GM19099 (cell line): Measurements from ENCODE around the gene SLC31A1.
A peak's percentile ranks its signal among the peaks of the same experiment; 100 is the strongest.

ENCODE experiments used
- POLR2A ChIP-seq: IDR thresholded peaks from 3 replicates; pipeline ENCODE4 v1.6.1; 2011; ENCODE audit warnings: low read depth; ENCODE audit not compliant: insufficient read length; ENCODE audit errors: extremely low read depth

The SLC31A1 gene

DNA sequence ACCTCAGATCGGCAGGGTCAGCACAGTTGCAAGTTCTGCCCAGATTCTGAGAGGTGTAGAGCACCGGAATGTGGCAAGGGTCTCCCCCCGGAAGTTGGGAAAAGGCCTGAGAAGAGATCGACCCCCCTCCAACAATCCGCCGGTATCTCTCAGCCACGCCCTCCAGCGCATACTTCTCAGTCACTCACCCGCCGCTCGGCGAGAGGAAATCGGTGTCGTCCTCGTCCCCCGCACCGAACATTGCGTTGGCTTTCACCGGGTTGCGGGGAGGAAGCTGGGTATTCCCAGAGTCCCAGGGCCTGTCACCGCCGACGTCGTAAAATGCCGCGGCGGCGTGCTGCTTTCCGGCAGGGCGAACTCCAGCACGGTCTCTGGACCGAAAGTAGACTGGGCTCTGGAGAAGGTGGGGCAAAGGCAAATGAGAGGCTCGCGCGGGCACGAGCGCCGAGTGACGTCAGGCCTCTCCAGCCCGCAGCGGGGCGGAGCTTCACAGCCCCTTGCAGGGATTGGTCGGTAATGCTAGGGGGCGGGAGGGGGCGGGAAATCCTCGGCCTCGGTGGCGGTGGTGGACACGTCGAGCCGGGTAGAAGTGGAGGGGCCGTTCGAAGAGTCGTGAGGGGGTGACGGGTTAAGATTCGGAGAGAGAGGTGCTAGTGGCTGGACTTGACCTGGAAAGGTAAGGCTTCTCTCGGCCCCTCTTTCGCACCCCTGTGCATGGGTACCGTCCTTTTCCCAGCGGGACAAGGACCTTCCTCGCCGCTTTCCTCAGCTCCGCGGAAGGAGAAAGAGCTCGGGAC is at the start of gene SLC31A1, which contains the start of gene FKBP15:
Gene SLC31A1 (plus strand): TSS at position 542 of the 797 bp plus-strand sequence. CDS start 34,605 bp downstream, outside the sequence.
Gene FKBP15 (minus strand): TSS at position 275 of the 797 bp plus-strand sequence. CDS start 34 bp downstream, at position 241.
- TF ChIP-seq POLR2A = peak; percentile 75

DNA sequence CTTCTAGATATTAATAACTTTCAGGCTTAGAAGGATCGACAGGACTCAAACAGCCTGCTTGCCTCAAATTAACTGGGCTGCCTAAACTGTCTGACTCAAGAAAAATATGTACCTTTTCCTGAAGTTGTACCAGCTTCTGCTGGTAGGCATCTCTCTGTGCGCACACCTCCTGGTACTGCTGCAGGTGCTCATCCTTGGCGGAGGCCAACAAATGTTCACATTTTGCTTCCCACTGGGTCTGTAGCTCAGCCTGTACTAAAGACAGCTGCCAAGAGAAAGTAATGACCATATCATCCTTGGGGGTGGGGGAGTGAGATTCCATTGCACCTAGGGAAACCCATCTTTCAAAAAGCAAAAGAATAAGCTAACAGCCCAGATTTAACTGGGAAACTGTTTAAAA is 48.0 kb upstream of the SLC31A1 start:
- TF ChIP-seq POLR2A = no peak

DNA sequence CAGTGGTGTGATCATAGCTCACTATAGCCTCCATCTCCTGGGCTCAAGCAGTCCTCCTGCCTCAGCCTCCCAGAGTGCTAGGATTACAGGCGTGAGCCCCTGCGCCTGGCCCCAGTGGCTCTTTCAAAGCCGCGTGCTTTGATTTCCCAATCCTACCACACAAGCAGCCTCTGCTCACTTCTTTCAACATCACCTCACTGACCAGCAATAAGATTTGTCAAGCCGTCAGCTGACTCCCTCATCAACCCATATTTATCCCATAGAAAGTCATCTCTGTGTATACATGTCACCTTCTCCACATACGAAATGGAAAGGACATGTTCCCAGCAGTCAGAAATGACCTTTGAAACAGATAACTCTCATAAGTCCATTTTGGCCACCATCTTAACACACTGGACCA is 44.5 kb upstream of the SLC31A1 start:
- TF ChIP-seq POLR2A = no peak

DNA sequence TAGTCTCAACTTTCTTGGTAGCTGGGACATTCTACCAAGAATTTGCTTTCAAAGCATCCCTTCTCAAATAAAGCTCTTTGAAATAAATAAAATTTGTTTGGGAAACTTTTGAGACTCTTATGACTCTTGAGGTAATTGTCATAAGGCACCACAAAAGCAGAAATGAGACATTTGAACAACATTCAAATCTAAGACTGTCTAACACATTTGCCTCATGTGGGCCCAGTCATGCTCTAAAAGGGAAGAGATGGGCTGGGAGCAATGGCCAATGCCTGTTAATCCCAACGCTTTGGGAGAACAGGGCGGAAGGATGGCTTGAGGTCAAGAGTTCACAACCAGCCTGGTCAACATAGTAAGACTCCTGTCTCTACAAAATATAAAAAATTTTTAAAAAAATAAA is 44.1 kb upstream of the SLC31A1 start:
- no peak for TF ChIP-seq POLR2A

DNA sequence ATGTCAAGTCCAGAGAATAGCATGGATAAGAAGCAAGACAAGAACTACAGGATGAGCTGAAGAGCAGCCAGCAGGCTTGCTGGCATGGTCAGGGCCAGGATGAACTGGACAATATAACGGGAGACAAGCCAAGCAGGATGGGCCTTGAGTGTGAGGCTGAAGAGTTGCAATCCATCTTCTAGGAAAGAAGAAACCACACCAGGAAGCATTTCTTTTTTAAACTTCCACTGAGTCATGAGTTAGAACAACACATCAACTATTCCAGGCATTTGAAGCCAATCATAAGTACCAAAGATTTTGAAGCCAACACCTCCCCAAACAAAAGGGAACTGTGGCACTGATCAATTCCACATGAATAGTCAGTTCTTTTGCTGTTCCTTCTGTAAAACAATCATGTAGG is 43.3 kb upstream of the SLC31A1 start:
- TF ChIP-seq POLR2A = no peak

DNA sequence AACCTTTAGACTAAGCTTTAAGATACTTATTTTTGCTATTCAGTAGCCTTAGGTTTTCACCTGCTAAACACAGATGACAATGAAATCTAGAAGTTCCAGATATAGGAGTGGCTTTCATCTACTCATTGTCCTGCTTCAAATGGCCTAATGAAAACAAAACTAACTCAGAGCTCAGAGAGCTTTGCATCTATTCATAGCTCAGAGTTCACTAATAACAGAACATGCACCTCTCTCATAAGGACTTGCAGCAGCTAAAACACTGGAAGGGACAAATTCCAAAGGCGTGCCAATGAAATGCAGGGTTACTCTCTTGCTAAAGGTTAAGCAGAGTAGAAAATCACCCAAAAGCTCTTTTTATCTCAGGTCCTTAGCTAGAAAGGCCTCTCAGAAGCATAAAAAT is 41.5 kb upstream of the SLC31A1 start:
- TF ChIP-seq POLR2A = no peak

DNA sequence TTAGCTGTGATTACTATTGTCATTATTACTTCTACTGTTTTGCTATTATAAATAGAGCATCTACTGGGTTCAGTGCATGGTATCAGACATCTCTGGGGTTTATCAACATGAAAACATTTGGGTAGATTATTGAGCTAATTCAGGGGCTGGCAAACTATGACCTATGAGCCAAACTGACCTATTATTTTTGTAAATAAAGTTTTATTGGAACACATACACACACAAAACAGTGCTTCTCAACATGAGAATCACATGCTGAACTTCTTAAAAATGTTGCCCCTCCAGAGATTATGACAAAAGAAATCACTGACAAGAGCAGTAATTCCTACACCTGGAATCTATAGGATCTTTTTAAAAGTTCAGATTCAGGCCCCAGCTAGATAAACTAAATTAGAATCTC is 40.2 kb upstream of the SLC31A1 start:
- TF ChIP-seq POLR2A = no peak

DNA sequence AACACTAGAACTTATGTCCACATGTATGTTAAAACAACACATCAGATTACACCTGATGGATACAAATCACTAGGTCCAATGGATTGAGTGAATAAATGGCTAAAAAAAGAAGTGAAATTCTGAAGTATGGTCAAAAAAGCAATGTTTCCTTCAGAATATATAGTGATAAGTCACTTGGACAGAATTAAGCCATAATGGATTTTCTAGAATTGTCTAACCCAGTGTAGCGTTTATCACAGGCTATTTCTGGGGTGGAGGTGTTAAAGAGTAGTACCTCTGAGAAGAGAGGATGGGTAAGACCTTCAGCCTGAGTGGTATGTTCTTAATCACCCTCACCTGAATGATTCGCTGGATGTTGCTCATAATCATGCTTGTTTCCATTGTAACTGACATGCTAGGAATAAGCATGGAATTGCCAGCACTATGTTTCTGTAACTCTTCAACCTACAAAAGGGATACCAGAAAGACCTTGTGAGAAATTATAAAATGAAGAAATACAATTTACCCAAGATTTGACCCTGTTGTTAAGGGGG is 37.3 kb upstream of the SLC31A1 start:
- TF ChIP-seq POLR2A = no peak

DNA sequence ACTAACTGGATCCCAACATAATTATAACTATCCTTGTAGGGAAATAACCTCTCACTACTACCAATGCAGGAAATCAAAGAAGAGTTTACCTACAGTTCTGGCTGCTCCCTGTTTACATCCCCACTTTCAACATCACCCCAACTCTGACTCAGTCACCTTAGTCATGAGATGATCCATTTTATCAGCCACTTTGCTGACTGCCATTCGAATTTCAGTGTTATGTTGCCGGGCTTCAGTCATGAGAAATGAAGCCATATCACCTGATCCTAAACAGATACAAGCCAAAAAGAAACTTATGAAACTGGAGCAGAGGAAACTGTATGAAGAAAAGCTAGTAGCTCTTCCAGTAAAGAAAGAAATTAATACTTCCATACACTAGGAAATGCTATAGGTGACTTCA is 36.8 kb upstream of the SLC31A1 start:
- TF ChIP-seq POLR2A = no peak

DNA sequence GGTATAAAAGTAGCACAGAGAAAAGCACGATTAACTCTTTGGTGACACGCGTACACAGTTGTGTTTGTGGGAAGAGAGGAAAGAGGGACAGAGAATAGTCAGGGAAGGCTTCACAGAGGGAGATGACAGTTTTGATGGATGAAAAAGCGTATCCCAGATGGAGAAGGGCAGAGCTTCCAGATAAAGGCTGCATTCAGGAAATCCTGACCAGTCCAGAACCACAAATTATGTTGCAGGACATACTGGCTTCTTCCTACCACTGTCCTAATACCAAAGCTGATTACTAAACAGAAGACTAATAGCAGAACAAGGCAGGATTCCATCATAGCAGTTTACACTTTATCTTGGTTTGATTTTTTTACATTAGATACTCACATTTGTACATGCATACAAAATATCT is 36.1 kb upstream of the SLC31A1 start:
- no peak for TF ChIP-seq POLR2A

DNA sequence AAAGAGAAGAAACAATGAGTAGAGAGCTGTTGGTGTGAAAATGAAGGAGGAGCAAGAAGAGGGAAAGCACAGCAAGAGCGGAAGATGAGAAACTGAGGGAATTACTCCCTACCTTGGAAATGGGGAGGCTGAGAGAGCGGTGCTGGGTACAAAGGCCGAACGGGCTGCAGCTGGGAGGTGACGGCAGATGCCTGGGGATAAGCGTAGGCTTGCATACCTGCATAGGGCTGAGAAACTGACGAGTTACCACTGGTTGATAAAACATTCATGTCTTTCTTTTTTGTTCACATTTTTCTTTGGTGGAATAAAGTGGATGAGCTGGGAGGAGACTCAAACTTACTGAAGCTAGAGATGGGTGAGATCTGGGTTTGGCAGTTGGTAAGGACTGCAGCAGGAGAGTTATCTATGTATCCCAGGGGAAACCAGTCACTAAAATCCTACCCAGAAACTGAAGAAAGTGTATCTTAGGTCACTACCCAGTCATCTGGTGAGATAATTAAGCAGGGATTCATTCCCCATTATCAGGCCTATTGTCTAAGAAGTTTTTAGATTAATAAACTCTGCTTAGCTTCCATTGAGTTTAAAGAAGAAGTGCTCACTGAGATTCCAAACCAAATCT is 35.1 kb upstream of the SLC31A1 start:
- no peak for TF ChIP-seq POLR2A

DNA sequence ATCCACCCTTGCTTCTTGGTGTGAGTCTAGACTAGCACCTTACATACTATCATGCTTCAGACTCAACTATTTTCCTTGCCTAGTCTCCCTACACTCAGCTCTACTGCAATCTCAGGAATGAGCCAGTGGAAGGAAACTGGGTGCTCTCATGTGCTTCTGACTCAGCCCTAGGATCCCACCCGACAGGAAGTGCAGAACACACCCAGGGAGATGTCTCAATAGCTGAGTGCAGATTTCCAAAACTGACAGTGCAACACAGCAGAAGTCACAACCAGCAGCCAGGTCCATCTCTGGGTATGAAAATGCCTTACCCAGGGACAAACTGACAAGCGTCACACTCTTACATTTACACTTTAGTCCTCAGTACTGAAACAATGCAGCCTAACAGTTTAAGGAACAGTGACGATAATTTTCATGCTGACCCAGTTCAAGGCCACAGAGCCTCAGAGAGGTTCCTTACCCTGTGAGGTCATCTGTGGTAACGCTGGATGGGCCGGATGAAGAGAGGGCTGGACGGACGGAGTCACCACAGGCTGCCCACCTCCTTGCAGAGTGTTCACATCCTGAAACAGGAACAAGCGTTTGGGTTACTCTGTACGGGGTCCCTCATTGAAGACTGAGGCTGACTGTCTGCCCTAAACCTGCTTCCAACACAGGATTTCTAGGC is 33.3 kb upstream of the SLC31A1 start:
- TF ChIP-seq POLR2A = no peak

DNA sequence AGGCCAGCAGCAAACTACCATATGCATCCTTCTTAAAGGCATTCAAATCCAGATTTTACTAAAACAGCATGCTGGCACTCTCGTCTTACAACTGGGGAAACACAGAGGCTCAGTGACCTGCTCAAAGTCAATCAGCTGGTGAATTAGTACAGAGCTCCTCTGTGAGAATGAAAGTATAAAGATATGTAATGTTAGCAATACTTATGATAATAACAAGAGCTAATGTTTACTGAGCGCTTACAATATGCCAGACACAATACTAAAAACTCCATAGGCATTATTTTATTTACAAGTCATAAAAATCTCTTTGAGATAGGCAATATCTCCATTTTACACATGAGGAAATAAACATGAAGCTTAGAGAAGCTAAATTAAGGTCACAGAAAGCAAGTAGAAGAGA is 28.9 kb upstream of the SLC31A1 start:
- TF ChIP-seq POLR2A = no peak

DNA sequence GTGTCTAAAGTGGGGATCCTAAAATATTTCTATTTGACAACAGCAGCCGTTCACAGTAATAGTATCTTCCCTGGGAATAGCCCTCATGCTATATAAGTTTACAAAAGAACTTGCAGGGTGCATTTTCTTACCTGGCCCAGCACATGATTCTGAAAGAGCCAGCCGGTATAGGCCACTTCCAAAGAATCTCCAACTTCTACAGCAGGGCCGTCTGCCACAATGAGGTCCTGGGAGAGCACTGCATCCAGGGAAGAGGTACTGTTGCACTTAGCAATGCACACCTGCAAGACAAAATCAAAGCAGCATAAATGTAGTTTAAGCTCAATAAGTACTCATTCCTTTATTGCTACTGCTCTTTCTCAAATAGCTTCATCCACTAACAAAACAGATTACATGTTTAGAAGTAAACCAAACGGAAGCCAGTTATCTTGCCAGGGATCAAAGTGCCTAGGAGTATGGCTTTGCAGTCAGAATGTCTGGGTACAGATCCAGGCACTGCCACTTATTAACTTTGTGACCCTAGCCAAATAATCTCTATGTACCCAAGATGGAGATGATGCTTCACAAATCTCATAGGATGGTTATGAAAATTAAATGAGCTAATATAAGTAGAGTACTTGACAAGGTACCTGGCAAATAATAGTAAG is 21.5 kb upstream of the SLC31A1 start:
- no peak for TF ChIP-seq POLR2A

DNA sequence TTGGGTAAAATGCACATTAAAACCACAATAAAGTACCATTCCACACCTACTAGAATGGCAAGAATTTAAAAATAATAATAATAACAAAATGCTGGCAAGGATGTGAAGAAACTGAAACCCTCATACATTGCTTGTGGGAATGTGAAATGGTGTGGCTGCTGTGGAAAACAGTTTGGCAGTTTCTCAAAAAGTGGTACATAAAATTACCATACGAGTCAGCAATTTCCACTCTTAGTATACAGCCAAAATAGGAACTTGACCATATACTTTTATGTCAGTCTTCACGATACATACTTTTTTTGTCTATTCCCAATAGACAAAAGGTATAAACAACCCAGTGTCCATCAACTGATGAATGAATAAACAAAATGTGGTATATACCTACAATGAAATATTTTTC is 15.9 kb upstream of the SLC31A1 start:
- TF ChIP-seq POLR2A = no peak
